Neutrophil (primary cell): ENCODE measurements around the gene WNT7B.

ENCODE experiments used
- H3K27ac ChIP-seq: fragments of 200-600 bp; sonication (generic); 2 replicates; pipeline ENCODE4 v1.5.1; 2016; ENCODE audit warnings: mild to moderate bottlenecking, moderate library complexity
- H3K27me3 ChIP-seq: fragments of 200-600 bp; sonication (generic); 2 replicates; pipeline ENCODE4 v1.6.0; 2016; ENCODE audit warnings: mild to moderate bottlenecking
- H3K36me3 ChIP-seq: fragments of 200-600 bp; sonication (generic); 2 replicates; pipeline ENCODE4 v1.5.1; 2017
- H3K4me1 ChIP-seq, 2 experiments: fragments of 200-600 bp in 1 of 2; sonication (generic) in 1 of 2; 1 replicate in 1 of 2; 2 replicates in 1 of 2; pipeline versions ENCODE4 v1.5.1 to v1.6.1; 2013 to 2016; ENCODE audit warnings: low read depth in 1 of 2, low read length in 1 of 2, mild to moderate bottlenecking in 1 of 2, moderate library complexity in 1 of 2; ENCODE audit not compliant: control insufficient read depth in 1 of 2, insufficient read depth in 1 of 2
- H3K4me3 ChIP-seq, 2 experiments: fragments of 200-600 bp in 1 of 2; sonication (generic) in 1 of 2; 1 replicate in 1 of 2; 2 replicates in 1 of 2; pipeline ENCODE4 v1.5.1; 2013 to 2016; ENCODE audit warnings: low read depth in 1 of 2, low read length in 1 of 2, mild to moderate bottlenecking in 1 of 2, moderate library complexity in 1 of 2
- H3K9me3 ChIP-seq: fragments of 200-600 bp; sonication (generic); 2 replicates; pipeline ENCODE4 v1.5.1; 2016
- TF ChIP-seq, protein P1 (sequence below): fragments of 200-600 bp; sonication (generic); IDR thresholded peaks from 2 replicates; pipeline ENCODE4 v1.5.1; 2016; ENCODE audit warnings: antibody characterized with exemption

WNT7B gene

DNA sequence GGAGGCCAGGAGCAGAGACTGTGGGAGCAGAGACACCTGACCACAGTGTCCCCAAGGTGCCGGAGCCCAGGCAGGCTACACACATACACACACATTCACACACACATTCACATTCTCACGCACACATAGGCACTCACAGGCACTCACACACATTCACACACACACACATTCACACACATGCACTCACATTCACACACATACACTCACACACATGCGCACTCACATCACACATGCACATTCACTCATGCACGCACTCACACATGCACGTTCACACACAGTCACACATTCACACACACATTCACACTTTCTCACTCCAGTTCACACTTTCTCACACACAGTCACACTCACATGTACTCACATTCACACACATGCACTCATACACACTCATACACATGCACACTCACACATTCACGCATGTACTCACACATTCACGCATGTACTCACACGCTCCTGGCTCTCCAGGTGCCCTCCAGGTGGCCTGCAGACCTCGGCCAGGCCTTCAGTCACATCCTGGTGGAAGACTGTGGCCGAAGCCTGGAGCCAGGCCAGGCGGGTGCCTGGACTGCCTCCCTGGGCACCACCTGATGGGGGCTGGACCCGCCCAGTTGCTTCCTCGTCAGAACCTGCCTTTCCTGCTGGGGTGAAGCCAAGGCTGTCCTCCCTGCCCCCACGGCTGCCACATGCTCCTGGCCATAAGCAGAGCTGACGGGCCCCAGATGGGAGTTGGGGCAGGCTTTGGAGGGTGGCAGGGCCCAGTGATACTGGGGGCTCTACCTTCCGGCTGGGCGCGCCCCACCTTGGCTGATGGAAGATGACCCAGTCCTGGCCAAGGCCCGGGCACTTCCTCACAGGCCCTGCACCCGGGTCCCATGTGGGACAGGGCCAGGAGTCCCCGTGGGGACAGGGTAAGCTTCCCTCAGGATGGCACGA is 89.5 kb downstream of the WNT7B start:
- Histone ChIP-seq H3K27ac (no peak overlapping the region), H3K4me1 (no peaks in the 10 kb centered on the region), H3K9me3 (no peaks in the 10 kb centered on the region), H3K4me3 (no peak overlapping the region), H3K36me3 (no peaks in the 10 kb centered on the region), H3K27me3 (peaks cover 65% of the 10 kb centered on the region)
- TF ChIP-seq, protein P1, sequence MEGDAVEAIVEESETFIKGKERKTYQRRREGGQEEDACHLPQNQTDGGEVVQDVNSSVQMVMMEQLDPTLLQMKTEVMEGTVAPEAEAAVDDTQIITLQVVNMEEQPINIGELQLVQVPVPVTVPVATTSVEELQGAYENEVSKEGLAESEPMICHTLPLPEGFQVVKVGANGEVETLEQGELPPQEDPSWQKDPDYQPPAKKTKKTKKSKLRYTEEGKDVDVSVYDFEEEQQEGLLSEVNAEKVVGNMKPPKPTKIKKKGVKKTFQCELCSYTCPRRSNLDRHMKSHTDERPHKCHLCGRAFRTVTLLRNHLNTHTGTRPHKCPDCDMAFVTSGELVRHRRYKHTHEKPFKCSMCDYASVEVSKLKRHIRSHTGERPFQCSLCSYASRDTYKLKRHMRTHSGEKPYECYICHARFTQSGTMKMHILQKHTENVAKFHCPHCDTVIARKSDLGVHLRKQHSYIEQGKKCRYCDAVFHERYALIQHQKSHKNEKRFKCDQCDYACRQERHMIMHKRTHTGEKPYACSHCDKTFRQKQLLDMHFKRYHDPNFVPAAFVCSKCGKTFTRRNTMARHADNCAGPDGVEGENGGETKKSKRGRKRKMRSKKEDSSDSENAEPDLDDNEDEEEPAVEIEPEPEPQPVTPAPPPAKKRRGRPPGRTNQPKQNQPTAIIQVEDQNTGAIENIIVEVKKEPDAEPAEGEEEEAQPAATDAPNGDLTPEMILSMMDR, result no peak

DNA sequence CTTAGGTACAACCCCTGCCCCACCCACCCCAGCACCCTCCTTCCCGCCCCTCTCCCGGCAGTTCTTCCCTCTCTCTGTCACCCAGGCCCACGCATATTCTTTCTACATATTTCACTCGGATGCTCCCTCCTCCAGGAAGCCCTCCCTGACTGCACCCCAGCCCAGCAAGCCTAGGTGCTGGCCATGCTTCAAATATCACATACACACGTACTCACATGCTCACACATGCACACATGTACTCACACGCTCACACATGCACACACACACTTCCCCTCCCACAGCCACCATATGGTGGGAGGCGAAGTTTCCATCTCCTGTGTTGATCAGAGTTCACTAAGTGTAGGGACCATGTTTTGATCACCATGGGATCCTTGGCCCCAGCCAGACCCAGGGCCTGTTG is 90.4 kb downstream of the WNT7B start:
- no peaks in the 10 kb centered on the region for H3K4me1 ChIP-seq
- no peaks in the 10 kb centered on the region for H3K9me3 ChIP-seq
- TF ChIP-seq, protein P1, result no peak
- H3K36me3 ChIP-seq, result no peaks in the 10 kb centered on the region
- no peak overlapping the region for H3K27ac ChIP-seq
- no peak overlapping the region for H3K4me3 ChIP-seq
- peaks cover 65% of the 10 kb centered on the region for H3K27me3 ChIP-seq

DNA sequence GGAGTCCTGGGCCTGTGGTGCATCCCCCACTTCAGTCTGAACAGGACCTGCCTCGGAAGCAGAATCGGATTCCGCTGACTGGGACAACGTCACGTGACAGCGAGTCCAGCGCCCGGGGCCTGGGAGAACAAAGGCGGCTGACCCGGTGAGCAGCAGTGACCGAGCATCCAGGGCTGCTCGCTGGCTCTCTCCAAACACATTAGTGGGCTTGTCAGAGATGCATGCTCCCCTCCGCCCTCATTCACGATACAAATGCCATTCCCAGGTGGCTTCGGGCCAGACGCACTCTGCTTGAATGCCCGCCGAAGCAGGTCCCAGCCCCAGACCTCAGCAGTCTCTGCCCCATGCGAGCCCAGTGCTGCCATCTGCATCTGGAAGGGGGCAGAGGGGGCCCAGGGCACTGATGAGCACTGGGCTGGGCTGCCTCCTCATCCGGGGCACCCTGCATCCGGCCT is 91.0 kb downstream of the WNT7B start:
- H3K4me1 ChIP-seq, result no peaks in the 10 kb centered on the region
- no peaks in the 10 kb centered on the region for H3K9me3 ChIP-seq
- H3K4me3 ChIP-seq, result no peak overlapping the region
- H3K27me3 ChIP-seq, result peaks cover 65% of the 10 kb centered on the region
- TF ChIP-seq, protein P1, result no peak
- no peak overlapping the region for H3K27ac ChIP-seq
- H3K36me3 ChIP-seq, result no peaks in the 10 kb centered on the region

DNA sequence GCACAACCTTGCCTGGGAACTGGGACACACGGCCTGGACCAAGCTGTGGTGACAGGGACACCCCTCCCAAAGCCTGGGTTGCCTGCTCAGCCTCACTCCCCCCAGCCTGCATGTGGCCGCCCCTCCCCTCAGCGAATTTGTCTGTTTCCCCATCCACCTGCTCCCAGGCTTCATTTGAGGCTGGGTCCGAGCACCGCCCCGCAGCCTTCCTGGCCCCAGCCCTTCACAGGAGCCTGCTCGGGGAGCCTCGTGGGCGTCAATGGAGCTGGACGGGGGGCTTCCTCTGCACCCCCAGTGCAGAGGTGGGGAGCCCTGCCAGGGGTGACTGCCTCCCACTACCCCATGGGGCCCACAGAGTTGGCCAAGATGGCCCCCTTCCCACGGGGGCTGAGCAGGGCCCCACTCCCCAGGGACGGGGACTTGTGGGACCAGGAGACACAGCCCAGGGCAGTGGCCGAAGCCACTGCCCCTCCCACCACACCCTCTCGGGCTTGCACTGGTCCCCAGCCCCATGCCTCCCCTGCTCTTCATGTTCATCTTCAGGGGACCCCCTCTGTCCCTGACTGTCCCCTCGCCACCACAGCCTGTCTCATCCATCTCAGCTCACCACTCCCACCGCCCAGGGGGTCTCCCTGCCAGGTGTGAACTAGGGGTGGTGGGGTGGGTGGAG is 91.7 kb downstream of the WNT7B start:
- TF ChIP-seq, protein P1, result no peak
- no peak overlapping the region for H3K27ac ChIP-seq
- H3K27me3 ChIP-seq, result peaks cover 67% of the 10 kb centered on the region
- no peaks in the 10 kb centered on the region for H3K9me3 ChIP-seq
- H3K4me1 ChIP-seq, result no peaks in the 10 kb centered on the region
- H3K36me3 ChIP-seq, result no peaks in the 10 kb centered on the region
- H3K4me3 ChIP-seq, result no peak overlapping the region

DNA sequence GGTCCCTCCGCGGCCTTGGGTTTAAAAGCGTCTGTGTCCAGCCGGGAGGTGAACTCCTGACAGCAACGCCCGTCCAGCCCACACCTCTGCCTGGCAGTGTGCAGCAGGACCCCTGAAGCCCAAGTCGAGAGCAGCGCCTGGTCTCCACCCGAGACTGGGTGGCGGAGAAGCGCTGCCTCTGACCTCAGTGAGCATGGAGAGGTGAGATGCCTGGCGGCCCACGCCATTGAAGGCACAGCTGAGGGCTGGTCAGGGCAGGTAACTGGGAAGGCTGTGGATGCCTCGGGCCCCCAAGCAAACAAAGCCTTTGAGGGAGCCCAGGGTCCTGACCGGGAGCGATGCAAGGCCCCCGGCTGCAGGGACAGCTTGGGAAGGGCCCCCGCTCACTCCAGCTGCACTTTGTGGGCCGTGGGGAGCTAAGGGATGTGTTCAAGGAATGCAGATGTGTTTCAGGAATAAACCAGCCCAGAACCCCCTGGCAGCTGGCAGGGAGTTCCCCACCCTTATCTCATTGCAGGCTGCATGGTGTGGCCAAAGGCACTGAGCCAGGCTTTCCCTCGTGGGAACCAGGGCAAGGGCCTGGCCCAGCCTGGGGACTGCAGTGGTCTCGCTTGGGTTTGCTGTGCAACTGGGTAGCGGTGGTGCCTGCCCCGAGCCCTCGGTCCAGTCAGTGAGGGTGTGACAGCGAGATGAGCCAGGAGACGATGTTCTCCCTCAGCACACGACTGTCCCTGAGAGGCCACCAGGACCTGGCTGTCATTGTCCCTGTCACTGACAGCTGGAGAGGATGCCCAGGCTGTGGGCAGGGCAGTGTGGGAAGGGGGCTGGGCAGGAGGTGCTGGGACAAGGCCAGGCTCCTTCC is 92.5 kb downstream of the WNT7B start:
- Histone ChIP-seq H3K4me1 (no peaks in the 10 kb centered on the region), H3K27me3 (peaks cover 67% of the 10 kb centered on the region), H3K9me3 (no peaks in the 10 kb centered on the region), H3K4me3 (no peak overlapping the region), H3K36me3 (no peaks in the 10 kb centered on the region), H3K27ac (no peak overlapping the region)
- TF ChIP-seq, protein P1, result no peak
